ENCODE measurements around the gene ADAM19.

- TF ChIP-seq CTCF (IDR thresholded peaks at IDR 0.05) = no peak
- no peak for TF ChIP-seq POLR2A (IDR thresholded peaks at IDR 0.05)
- no peak for TF ChIP-seq POLR2AphosphoS5 (IDR thresholded peaks at IDR 0.05; ENCODE audit: insufficient read depth in 1 of 2, low read depth in 1 of 2)
Measured at GRCh38 chr5:157594257-157594656, 18.7 kb upstream of the ADAM19 start.
